ENCODE measurements around the gene RIIAD1. TPM values are rescaled to one million over a fixed set of nuclear protein-coding genes. Genes with fewer than 3 reads are reported as not detected.
"Not testable (repeated sequence)": the region's sequence is repeated elsewhere in the genome, so short reads cannot be mapped to it uniquely, and the experiment has no call there.

Gene RIIAD1
- polyA plus RNA-seq (ENCODE audit: insufficient read length in 10 of 10) = 1 to 10 TPM in 2 of 10 donors, under 1 TPM in 5, not detected in 3; 0.59 to 1.8 (median 0.78) TPM
- long read RNA-seq, donor 1, partial matches to known transcripts = 0 of 1 reads
- long read RNA-seq, donor 1, other reads (novel, unspliced or antisense) = 0 of 1 reads
- long read RNA-seq, donor 2, partial matches to known transcripts = 0 of 1 reads
- long read RNA-seq, donor 2, other reads (novel, unspliced or antisense) = 0 of 1 reads
- long read RNA-seq, donor 3 = 0 reads
- long read RNA-seq, donor 4 = 0 reads
- long read RNA-seq, donor 5 = 0 reads
- long read RNA-seq, donor 6 = 0 reads
- long read RNA-seq, donor 7 = 0 reads
- long read RNA-seq, donor 8, partial matches to known transcripts = 0 of 1 reads
- long read RNA-seq, donor 8, other reads (novel, unspliced or antisense) = 0 of 1 reads
- long read RNA-seq, donor 9 = 0 reads

DNA sequence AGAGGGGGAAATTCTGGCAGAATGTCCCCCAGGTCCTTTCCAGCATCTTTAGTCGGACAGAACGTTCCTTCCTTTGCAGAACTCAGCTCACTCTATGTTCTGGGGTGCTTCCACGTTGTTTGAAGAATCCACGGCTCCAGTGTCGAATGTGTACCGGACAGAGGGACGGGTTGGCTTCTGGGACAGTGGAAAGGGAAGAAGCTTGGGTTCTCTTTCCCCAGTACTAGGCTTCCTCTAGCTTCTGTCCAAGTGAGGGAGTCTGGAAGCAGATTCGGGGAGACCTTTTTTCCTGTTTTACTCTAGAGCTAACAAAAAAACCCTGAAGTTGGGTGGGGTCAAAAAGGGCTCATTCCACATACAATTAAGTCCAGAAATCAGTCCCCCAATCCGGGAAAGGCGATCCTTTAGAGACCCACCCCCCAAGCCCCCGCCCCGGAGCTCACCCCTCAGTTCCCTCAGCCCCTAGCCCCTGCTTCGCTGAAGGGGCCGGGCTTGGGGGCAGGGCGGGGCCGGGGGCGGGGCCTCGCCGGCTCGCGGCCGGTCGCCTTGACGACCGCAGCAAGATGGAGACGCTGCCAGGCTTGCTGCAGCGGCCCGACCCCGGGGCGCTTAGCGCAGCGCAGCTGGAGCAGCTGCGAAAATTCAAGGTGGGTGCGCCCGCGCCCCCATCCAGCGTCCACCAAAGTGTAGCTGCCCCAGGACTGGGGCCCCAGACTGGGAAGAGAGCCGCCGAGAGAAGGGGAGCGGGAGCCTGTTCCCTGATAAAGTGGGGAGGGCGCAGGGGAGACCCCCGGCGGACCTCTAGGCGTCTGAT, at the start of gene RIIAD1:
TSS of gene RIIAD1 (plus strand) at position 549 of the 814 bp plus-strand sequence. CDS start at position 564, 15 bp downstream.
- DNase-seq = peak; percentile 13 to 54 (median 45)

- DNase-seq = no peak
Measured at GRCh38 chr1:151673407-151673806, 47.9 kb upstream of the RIIAD1 start.

DNA sequence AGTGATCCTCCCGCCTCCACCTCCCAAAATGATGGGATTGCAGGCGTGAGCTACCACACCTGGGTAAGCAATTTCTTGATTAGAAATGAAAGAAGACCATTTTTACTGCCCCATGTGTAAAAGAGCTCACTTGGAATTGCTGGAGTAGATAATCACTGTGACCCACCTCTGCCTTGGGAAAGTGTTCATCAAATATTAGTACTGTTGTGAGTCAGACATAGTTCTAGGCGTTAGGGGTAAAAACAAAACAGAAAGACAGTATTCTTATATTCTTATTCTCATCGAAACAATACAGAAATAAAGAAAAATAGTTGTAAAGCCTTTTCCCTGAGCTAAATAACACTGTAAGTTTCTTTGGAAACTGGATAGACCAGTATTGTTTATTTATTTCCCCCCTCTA, 40.9 kb upstream of the RIIAD1 start:
- DNase-seq = no peak

GRCh38 chr1:151680826-151681225, 40.5 kb upstream of the RIIAD1 start:
- DNase-seq = peak in 1 of 3 donors; percentile 68

DNA sequence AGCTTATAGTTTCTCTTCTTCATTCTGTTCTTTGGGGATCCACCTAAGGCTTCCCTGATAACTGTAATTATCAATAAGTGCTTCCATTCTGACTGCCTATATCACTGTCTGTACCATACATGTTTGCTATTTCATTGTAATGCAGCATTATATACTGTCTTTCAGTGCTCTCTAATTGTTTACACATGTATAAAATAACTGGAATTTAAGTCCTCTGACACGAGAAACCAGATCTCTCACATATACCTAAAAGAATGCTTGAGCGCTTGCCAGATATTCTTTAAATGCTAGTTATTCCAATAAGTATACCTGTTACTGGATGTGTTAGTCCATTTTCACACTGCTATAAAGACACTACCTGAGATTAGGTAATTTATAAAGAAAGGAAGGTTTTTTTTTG, 39.4 kb upstream of the RIIAD1 start:
- no peak for DNase-seq

GRCh38 chr1:151682901-151683300, 38.4 kb upstream of the RIIAD1 start:
- DNase-seq = not testable (repeated sequence)

- DNase-seq = no peak
Measured at GRCh38 chr1:151684128-151684527, 37.2 kb upstream of the RIIAD1 start.

DNA sequence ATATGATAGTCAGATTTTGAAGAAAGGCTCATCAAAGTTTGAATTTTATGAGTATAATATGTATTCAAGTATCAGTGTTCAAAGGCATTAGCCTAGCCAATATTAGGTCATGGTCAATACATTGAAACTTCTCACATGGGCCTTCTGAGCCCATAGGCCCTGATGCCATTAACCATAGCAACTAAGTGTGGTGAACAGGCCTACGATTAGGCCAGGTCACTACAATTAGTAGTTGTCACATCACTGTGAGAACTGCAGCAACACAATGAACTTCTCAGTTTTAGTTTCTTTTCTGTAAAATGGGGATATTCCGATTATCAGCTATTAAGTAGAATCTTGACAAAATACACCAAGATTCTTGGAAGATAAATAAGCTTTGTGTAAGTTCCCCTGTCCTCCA, 34.8 kb upstream of the RIIAD1 start:
- DNase-seq = no peak

GRCh38 chr1:151689494-151689893, 31.8 kb upstream of the RIIAD1 start:
- no peak for DNase-seq

GRCh38 chr1:151692226-151692625, 29.1 kb upstream of the RIIAD1 start:
- DNase-seq = no peak

- peak; percentile 17 to 38 (median 19) for DNase-seq
Measured at GRCh38 chr1:151693057-151693651, 28.2 kb upstream of the RIIAD1 start.

- no peak for DNase-seq
Measured at GRCh38 chr1:151701515-151701914, 19.8 kb upstream of the RIIAD1 start.

- DNase-seq = no peak
Measured at GRCh38 chr1:151702936-151703335, 18.4 kb upstream of the RIIAD1 start.

GRCh38 chr1:151703813-151704212, 17.5 kb upstream of the RIIAD1 start:
- no peak for DNase-seq

DNA sequence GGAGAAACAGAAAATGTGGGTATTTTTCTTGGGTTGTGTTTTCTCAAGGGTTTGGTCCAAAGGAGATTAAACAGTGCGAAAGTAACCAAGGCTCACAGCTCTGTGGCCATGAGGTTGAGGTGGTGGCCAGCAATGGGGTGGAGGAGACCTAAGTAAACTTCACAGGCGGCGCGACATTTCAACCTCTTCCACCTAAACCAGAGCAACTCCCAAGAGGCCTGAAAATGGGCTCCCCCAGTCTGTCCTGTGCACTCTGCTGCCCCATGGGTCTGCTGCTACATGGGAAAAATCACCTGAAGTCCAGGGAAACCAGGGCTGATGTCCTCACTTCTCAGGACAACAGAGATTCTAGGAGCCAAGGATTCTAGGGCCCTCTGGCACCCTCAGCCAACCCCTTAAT, 17.1 kb upstream of the RIIAD1 start:
- no peak for DNase-seq

DNA sequence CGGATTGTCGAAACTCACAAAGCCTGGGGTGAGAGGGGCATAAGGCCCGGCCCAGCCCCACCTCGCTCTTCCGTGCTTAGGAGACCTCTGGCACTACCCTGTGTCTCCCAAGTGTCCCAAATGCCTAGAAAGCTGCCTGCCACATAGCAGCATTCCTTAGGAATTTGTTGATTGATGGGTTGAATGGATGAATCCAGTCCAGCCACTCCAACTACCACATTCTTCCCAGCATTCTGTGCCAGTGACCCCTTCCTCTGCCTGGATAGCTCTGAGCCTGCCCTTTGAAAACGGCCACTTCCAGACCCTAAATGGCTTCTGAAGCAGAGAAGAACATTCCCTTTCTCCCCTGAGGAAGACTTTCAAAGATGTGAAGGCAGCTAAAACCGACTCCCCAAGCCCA, 16.2 kb upstream of the RIIAD1 start:
- no peak for DNase-seq

- DNase-seq = no peak
Measured at GRCh38 chr1:151705753-151706463, 15.4 kb upstream of the RIIAD1 start.

GRCh38 chr1:151706464-151707415, 14.6 kb upstream of the RIIAD1 start:
- DNase-seq = no peak

GRCh38 chr1:151707541-151708065, 13.7 kb upstream of the RIIAD1 start:
- DNase-seq = no peak

- DNase-seq = no peak
Measured at GRCh38 chr1:151708891-151709290, 12.4 kb upstream of the RIIAD1 start.

Measured in muscle of back (tissue), 13 donors.